OCI-LY1 (cell line): ENCODE results near the gene TCL1B.

Source experiments
- EZH2 ChIP-seq: fragments of 200-600 bp; sonication (generic), shearing (Covaris generic); IDR thresholded peaks from 2 replicates; pipeline ENCODE4 v1.8.0; 2017; ENCODE audit warnings: borderline replicate concordance, mixed run types, mild to moderate bottlenecking, antibody characterized with exemption, low read length, moderate library complexity, mixed read lengths
- TF ChIP-seq, protein P1 (sequence below): fragments of 200-600 bp; sonication (generic), shearing (Covaris generic); IDR thresholded peaks from 2 replicates; pipeline ENCODE4 v1.5.1; 2017; ENCODE audit warnings: mild to moderate bottlenecking, antibody characterized with exemption, low read length, moderate library complexity, mixed read lengths

DNA sequence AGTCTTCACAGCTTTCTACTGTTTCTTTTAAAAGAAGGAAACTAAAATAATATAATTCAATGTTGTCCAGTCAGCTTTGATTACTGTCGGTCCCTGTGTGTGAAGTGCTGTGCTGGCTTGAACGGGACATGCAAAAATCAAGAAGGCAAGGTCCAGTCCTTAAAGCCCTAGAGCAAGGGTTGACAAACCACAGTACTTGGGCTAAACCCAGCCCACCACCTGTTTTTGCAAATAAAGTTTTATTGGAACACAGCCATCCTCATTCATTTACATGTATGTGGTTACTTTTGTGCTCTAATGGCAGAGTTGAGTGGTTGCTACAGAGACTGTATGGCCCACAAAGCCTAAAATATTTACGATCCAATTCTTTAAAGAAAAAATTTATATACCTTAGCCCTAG, 41.2 kb upstream of the TCL1B start:
- TF ChIP-seq, protein P1, sequence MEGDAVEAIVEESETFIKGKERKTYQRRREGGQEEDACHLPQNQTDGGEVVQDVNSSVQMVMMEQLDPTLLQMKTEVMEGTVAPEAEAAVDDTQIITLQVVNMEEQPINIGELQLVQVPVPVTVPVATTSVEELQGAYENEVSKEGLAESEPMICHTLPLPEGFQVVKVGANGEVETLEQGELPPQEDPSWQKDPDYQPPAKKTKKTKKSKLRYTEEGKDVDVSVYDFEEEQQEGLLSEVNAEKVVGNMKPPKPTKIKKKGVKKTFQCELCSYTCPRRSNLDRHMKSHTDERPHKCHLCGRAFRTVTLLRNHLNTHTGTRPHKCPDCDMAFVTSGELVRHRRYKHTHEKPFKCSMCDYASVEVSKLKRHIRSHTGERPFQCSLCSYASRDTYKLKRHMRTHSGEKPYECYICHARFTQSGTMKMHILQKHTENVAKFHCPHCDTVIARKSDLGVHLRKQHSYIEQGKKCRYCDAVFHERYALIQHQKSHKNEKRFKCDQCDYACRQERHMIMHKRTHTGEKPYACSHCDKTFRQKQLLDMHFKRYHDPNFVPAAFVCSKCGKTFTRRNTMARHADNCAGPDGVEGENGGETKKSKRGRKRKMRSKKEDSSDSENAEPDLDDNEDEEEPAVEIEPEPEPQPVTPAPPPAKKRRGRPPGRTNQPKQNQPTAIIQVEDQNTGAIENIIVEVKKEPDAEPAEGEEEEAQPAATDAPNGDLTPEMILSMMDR, result no peak
- TF ChIP-seq EZH2, result no peak
